Measurements from ENCODE around the gene HOXA7.

HOXA7 gene

DNA sequence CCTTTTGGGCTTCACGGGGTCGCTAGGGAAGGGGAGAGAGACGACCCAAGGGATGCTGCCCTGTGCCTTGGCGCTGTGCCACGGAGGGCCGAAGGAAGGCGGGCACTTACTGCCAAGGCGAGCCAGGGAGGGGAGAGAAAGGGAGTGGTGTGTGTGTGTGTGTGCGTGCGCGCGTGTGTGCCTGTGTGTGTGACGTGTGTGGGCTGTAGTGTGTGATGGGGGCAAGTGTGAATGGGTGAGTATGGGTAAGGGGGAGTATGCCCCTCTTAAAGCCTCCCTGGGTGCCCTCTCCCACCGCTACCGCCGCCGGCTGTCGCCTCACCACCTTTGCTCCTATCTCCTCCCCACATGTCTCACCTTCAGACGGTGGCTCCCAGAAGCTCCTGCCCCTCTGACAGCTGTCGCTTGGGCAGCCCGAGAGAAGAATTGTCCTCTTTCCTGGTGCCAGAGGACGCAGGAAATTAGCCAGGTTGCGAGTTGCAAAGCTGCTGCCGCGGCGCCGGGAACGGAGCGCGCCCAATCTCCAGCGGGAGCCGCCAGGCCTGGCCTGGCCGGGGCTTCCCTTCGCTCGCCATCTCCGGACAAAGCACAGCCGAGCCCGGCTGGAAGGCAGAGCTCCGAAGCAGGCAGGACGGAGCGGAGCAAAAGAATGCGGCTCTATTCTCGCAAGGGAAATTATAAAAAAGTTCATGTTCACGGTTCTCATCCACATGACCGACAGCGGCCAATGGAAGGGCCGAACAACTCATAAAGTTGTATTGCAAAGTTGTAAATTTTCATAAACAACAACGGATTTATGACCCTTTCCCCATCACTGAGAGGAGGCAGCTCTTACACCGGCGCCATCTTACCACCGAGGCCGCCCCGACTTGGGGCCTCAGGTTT lies 4.3 kb downstream of the HOXA7 start, which contains the start of gene HOXA3 (continued):
- TF ChIP-seq, protein P1, sequence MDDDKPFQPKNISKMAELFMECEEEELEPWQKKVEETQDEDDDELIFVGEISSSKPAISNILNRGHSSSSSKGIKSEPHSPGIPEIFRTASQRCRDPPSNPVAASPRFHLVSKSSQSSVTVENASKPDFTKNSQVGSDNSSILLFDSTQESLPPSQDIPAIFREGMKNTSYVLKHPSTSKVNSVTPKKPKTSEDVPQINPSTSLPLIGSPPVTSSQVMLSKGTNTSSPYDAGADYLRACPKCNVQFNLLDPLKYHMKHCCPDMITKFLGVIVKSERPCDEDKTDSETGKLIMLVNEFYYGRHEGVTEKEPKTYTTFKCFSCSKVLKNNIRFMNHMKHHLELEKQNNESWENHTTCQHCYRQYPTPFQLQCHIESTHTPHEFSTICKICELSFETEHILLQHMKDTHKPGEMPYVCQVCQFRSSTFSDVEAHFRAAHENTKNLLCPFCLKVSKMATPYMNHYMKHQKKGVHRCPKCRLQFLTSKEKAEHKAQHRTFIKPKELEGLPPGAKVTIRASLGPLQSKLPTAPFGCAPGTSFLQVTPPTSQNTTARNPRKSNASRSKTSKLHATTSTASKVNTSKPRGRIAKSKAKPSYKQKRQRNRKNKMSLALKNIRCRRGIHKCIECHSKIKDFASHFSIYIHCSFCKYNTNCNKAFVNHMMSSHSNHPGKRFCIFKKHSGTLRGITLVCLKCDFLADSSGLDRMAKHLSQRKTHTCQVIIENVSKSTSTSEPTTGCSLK (tag by site-specific recombination; IDR thresholded peaks at IDR 0.05), result no peak
- TF ChIP-seq ZNF16 (tag by site-specific recombination; IDR thresholded peaks at IDR 0.05; ENCODE audit: low read depth), result no peak
- TF ChIP-seq, protein P2, sequence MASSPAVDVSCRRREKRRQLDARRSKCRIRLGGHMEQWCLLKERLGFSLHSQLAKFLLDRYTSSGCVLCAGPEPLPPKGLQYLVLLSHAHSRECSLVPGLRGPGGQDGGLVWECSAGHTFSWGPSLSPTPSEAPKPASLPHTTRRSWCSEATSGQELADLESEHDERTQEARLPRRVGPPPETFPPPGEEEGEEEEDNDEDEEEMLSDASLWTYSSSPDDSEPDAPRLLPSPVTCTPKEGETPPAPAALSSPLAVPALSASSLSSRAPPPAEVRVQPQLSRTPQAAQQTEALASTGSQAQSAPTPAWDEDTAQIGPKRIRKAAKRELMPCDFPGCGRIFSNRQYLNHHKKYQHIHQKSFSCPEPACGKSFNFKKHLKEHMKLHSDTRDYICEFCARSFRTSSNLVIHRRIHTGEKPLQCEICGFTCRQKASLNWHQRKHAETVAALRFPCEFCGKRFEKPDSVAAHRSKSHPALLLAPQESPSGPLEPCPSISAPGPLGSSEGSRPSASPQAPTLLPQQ (tag by site-specific recombination; IDR thresholded peaks at IDR 0.05), result peak; percentile 33; the same call in 1 of the 2 replicates
- peak; percentile 98 for TF ChIP-seq GLIS2 (tag by site-specific recombination; IDR thresholded peaks at IDR 0.05)
- TF ChIP-seq, protein P3, sequence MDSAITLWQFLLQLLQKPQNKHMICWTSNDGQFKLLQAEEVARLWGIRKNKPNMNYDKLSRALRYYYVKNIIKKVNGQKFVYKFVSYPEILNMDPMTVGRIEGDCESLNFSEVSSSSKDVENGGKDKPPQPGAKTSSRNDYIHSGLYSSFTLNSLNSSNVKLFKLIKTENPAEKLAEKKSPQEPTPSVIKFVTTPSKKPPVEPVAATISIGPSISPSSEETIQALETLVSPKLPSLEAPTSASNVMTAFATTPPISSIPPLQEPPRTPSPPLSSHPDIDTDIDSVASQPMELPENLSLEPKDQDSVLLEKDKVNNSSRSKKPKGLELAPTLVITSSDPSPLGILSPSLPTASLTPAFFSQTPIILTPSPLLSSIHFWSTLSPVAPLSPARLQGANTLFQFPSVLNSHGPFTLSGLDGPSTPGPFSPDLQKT (IDR thresholded peaks at IDR 0.05; ENCODE audit: borderline replicate concordance, low read depth, low read length), result no peak
- TF ChIP-seq, protein P4, sequence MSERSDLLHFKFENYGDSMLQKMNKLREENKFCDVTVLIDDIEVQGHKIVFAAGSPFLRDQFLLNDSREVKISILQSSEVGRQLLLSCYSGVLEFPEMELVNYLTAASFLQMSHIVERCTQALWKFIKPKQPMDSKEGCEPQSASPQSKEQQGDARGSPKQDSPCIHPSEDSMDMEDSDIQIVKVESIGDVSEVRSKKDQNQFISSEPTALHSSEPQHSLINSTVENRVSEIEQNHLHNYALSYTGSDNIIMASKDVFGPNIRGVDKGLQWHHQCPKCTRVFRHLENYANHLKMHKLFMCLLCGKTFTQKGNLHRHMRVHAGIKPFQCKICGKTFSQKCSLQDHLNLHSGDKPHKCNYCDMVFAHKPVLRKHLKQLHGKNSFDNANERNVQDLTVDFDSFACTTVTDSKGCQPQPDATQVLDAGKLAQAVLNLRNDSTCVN (tag by site-specific recombination; optimal IDR thresholded peaks at IDR 0.05), result peak; percentile 67
- peak; percentile 30 for TF ChIP-seq ZNF341 (tag by site-specific recombination; IDR thresholded peaks at IDR 0.05; ENCODE audit: low read depth)
- TF ChIP-seq, protein P5, sequence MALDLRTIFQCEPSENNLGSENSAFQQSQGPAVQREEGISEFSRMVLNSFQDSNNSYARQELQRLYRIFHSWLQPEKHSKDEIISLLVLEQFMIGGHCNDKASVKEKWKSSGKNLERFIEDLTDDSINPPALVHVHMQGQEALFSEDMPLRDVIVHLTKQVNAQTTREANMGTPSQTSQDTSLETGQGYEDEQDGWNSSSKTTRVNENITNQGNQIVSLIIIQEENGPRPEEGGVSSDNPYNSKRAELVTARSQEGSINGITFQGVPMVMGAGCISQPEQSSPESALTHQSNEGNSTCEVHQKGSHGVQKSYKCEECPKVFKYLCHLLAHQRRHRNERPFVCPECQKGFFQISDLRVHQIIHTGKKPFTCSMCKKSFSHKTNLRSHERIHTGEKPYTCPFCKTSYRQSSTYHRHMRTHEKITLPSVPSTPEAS (tag by site-specific recombination; IDR thresholded peaks at IDR 0.05), result peak; percentile 95
- TF ChIP-seq ZBTB8A (tag by site-specific recombination; IDR thresholded peaks at IDR 0.05), result peak; percentile 85
- no peak; the same call in 1 of the 2 replicates for TF ChIP-seq ZNF843 (tag by site-specific recombination; IDR thresholded peaks at IDR 0.05)
- TF ChIP-seq ZNF624 (tag by site-specific recombination; IDR thresholded peaks at IDR 0.05), result no peak
- TF ChIP-seq, protein P6, sequence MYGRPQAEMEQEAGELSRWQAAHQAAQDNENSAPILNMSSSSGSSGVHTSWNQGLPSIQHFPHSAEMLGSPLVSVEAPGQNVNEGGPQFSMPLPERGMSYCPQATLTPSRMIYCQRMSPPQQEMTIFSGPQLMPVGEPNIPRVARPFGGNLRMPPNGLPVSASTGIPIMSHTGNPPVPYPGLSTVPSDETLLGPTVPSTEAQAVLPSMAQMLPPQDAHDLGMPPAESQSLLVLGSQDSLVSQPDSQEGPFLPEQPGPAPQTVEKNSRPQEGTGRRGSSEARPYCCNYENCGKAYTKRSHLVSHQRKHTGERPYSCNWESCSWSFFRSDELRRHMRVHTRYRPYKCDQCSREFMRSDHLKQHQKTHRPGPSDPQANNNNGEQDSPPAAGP (tag by site-specific recombination; IDR thresholded peaks at IDR 0.05), result peak; percentile 64; the same call in 1 of the 2 replicates
- TF ChIP-seq ZNF792 (tag by site-specific recombination; IDR thresholded peaks at IDR 0.05), result no peak
- TF ChIP-seq, protein P7, sequence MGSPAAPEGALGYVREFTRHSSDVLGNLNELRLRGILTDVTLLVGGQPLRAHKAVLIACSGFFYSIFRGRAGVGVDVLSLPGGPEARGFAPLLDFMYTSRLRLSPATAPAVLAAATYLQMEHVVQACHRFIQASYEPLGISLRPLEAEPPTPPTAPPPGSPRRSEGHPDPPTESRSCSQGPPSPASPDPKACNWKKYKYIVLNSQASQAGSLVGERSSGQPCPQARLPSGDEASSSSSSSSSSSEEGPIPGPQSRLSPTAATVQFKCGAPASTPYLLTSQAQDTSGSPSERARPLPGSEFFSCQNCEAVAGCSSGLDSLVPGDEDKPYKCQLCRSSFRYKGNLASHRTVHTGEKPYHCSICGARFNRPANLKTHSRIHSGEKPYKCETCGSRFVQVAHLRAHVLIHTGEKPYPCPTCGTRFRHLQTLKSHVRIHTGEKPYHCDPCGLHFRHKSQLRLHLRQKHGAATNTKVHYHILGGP (tag by site-specific recombination; IDR thresholded peaks at IDR 0.05), result no peak
- TF ChIP-seq ZNF76 (tag by site-specific recombination; IDR thresholded peaks at IDR 0.05; ENCODE audit: borderline replicate concordance, low read depth), result peak; percentile 87
- TF ChIP-seq OSR2 (tag by site-specific recombination; IDR thresholded peaks at IDR 0.05), result peak; percentile 48
